GM12801 (cell line): Measurements from ENCODE around the gene KCTD21.

Source experiments
- TF ChIP-seq, protein P1 (sequence below): IDR thresholded peaks from one replicate; pipeline ENCODE4 v1.5.1; 2011; ENCODE audit warnings: control low read depth; ENCODE audit not compliant: insufficient read length; ENCODE audit errors: extremely low read depth

The KCTD21 gene

DNA sequence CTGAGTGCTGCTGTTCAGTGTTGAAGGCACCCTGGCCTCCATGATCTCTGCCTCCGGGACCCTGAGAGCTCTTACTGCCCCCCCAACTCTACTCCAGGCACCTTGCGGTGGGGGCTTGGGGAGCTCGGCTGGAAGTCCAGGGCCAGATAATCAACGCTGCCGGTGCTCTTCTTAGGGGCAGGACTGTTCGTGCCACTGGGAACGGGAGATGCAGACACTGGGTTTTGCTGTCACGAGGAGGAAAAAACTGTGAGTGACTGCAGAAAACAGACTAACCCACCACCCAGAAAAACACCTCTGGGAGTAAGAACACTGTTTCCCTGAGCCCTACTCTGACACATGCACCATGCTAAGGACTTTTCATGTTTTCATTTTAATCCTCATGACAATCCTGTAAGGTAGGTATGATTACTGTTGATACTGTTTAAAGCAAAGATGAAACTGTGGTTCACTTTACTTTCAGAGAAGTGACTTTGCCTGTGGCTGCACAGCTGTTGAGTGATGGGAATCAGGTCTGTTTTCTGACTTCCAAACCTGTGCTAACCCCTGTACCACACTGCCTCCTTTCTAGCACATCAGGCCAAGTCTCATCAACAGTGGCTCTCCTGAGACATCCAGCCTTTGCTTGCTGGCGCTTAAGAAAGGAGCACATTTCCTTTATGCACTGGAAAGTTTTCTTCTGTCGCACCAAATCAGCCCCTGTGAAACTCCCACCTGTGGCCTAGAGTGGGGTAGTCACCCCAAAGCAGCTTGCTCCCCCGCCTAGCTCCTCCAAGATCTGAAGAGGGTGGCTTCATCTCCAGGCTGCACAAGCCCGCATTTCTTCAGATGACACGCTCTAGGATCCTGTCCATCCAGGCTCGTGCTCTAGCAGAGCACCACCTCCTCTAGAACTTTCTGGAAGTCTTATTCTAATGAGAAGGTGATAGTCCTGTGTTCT lies 32.1 kb upstream of the KCTD21 start:
- TF ChIP-seq, protein P1, sequence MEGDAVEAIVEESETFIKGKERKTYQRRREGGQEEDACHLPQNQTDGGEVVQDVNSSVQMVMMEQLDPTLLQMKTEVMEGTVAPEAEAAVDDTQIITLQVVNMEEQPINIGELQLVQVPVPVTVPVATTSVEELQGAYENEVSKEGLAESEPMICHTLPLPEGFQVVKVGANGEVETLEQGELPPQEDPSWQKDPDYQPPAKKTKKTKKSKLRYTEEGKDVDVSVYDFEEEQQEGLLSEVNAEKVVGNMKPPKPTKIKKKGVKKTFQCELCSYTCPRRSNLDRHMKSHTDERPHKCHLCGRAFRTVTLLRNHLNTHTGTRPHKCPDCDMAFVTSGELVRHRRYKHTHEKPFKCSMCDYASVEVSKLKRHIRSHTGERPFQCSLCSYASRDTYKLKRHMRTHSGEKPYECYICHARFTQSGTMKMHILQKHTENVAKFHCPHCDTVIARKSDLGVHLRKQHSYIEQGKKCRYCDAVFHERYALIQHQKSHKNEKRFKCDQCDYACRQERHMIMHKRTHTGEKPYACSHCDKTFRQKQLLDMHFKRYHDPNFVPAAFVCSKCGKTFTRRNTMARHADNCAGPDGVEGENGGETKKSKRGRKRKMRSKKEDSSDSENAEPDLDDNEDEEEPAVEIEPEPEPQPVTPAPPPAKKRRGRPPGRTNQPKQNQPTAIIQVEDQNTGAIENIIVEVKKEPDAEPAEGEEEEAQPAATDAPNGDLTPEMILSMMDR = no peak

- TF ChIP-seq, protein P1 = no peak
These were observed 31.2 kb upstream of the KCTD21 start for GRCh38 chr11:78219493-78220217.

- TF ChIP-seq, protein P1 = no peak
These were observed 30.5 kb upstream of the KCTD21 start for GRCh38 chr11:78218707-78219492.

- TF ChIP-seq, protein P1 = no peak
These were observed 29.5 kb upstream of the KCTD21 start for GRCh38 chr11:78217650-78218541.

DNA sequence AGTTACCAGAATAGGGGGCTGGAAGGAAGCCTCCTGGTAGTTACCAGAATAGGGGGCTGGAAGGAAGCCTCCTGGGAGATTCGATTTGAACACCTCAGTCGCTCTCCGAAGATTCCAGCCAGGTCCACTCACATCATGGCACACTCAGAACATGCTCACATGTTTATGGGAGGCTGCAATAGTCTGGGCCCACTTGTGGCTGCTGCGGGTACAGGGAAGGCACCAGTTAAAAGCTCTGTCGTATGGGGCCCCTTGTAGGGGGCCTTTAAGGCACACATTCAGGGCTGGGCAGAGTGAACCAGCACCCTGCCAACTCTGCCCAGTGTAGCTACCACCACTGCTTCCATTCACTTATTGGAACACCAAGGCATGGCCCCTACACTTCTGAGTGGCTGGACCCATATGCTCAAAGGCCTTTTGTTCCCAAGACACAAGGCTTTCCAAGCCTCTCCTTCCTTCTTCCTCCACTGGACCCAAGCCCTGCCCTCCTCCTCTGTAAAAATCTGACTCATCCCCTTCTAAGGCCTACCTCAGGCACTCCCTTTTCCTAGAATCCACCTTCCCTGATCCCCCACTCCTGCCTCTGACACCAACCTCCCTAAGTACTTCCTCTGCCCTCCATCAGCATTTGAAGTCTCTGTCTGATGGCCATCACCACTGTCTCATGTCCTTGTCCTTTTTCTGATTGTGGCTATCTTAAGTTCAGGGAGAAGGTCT lies 28.3 kb upstream of the KCTD21 start:
- TF ChIP-seq, protein P1 = no peak

- TF ChIP-seq, protein P1 = no peak
These were observed 27.6 kb upstream of the KCTD21 start for GRCh38 chr11:78216021-78216420.
